Neutrophil (primary cell): ENCODE results near the gene IQGAP2.

ENCODE experiments used
- H3K27ac ChIP-seq: fragments of 200-600 bp; sonication (generic); 2 replicates; pipeline ENCODE4 v1.5.1; 2016; ENCODE audit warnings: mild to moderate bottlenecking, moderate library complexity
- H3K27me3 ChIP-seq: fragments of 200-600 bp; sonication (generic); 2 replicates; pipeline ENCODE4 v1.6.0; 2016; ENCODE audit warnings: mild to moderate bottlenecking
- H3K36me3 ChIP-seq: fragments of 200-600 bp; sonication (generic); 2 replicates; pipeline ENCODE4 v1.5.1; 2017
- H3K4me1 ChIP-seq, 2 experiments: fragments of 200-600 bp in 1 of 2; sonication (generic) in 1 of 2; 1 replicate in 1 of 2; 2 replicates in 1 of 2; pipeline versions ENCODE4 v1.5.1 to v1.6.1; 2013 to 2016; ENCODE audit warnings: low read depth in 1 of 2, low read length in 1 of 2, mild to moderate bottlenecking in 1 of 2, moderate library complexity in 1 of 2; ENCODE audit not compliant: control insufficient read depth in 1 of 2, insufficient read depth in 1 of 2
- H3K4me3 ChIP-seq, 2 experiments: fragments of 200-600 bp in 1 of 2; sonication (generic) in 1 of 2; 1 replicate in 1 of 2; 2 replicates in 1 of 2; pipeline ENCODE4 v1.5.1; 2013 to 2016; ENCODE audit warnings: low read depth in 1 of 2, low read length in 1 of 2, mild to moderate bottlenecking in 1 of 2, moderate library complexity in 1 of 2
- H3K9me3 ChIP-seq: fragments of 200-600 bp; sonication (generic); 2 replicates; pipeline ENCODE4 v1.5.1; 2016
- CTCF ChIP-seq: fragments of 200-600 bp; sonication (generic); IDR thresholded peaks from 2 replicates; pipeline ENCODE4 v1.5.1; 2016; ENCODE audit warnings: antibody characterized with exemption

Gene IQGAP2

GRCh38 chr5:76616206-76616605 lies 213.1 kb downstream of the IQGAP2 start:
- H3K9me3 ChIP-seq, result no peaks in the 10 kb centered on the region
- peaks cover 49% of the 10 kb centered on the region for H3K36me3 ChIP-seq
- no peak for TF ChIP-seq CTCF
- no peak overlapping the region for H3K4me3 ChIP-seq
- no peaks in the 10 kb centered on the region for H3K27me3 ChIP-seq
- no peaks in the 10 kb centered on the region for H3K4me1 ChIP-seq
- H3K27ac ChIP-seq, result no peak overlapping the region

GRCh38 chr5:76617229-76617628 lies 214.1 kb downstream of the IQGAP2 start:
- no peaks in the 10 kb centered on the region for H3K4me1 ChIP-seq
- no peak overlapping the region for H3K4me3 ChIP-seq
- H3K27ac ChIP-seq, result no peak overlapping the region
- H3K27me3 ChIP-seq, result no peaks in the 10 kb centered on the region
- H3K36me3 ChIP-seq, result peaks cover 39% of the 10 kb centered on the region
- no peak for TF ChIP-seq CTCF
- H3K9me3 ChIP-seq, result no peaks in the 10 kb centered on the region

- H3K27me3 ChIP-seq, result no peaks in the 10 kb centered on the region
- H3K4me3 ChIP-seq, result no peak overlapping the region
- no peak overlapping the region for H3K27ac ChIP-seq
- peaks cover 35% of the 10 kb centered on the region for H3K36me3 ChIP-seq
- TF ChIP-seq CTCF, result no peak
- no peaks in the 10 kb centered on the region for H3K9me3 ChIP-seq
- H3K4me1 ChIP-seq, result no peaks in the 10 kb centered on the region
Measured at GRCh38 chr5:76617675-76618074, 214.6 kb downstream of the IQGAP2 start.

DNA sequence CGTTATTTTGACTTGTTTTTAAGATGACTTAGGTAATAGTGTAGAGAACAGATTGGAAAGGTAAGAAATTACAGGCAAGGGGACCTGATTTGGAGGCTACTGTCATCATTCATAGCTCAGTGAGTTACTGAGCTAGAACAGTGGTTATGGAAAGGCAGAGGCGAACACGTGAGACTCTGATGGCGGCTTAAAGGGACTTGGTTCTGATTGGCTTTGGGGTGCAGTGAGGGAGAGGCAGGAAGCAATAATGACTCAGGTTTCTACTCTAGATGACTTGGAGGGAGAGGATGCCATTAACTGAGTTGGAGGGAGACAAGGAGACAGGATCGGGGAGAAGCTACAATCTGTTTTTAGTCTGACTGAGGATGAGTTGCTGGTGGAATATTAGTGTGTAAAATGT lies 217.1 kb downstream of the IQGAP2 start:
- Histone ChIP-seq H3K9me3 (no peaks in the 10 kb centered on the region), H3K27ac (no peak overlapping the region), H3K36me3 (peaks cover 19% of the 10 kb centered on the region), H3K4me1 (no peaks in the 10 kb centered on the region), H3K27me3 (no peaks in the 10 kb centered on the region), H3K4me3 (no peak overlapping the region)
- no peak for TF ChIP-seq CTCF

- TF ChIP-seq CTCF, result no peak
- Histone ChIP-seq H3K27ac (no peak overlapping the region), H3K36me3 (peaks cover 18% of the 10 kb centered on the region), H3K9me3 (no peaks in the 10 kb centered on the region), H3K4me3 (no peak overlapping the region), H3K4me1 (no peaks in the 10 kb centered on the region), H3K27me3 (no peaks in the 10 kb centered on the region)
Measured at GRCh38 chr5:76622076-76622475, 219.0 kb downstream of the IQGAP2 start.

DNA sequence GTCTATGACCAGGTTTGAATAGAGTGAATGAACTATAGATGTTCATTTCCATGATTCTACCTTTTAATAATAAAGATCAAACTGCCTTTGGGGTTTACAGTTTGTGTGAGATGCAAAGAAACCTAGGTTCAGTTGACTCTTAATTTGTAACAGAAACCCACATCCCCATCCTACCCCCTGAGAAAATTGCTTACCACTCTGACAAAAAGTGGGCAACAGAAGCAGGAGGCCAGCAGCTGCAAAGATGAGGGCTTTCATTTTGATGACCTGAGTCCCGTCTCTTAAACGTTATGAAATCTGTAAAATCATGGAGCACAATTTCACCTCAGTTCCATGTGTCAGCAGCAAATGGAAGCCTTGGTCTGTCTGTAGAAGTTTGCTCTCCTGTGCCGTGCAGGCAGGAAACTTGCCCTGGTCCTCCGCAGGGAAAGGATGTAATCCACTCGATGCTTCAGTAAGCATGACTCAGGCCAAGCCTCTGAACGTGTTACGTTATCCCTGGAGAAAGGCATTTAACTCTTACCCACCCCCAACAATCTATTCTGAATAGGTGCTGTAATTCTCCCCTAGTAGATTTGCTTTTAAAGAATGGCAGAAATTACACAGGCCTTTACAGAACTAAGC lies 220.0 kb downstream of the IQGAP2 start, which contains the start of gene F2RL2:
F2RL2 (minus strand) TSS at position 431 of the 624 bp plus-strand sequence; CDS start at position 258, 173 bp downstream.
- TF ChIP-seq CTCF, result no peak
- H3K36me3 ChIP-seq, result peaks cover 18% of the 10 kb centered on the region

More for the DNA sequence above, 220.0 kb downstream of the IQGAP2 start, which contains the start of gene F2RL2:
- Histone ChIP-seq H3K4me1 (no peaks in the 10 kb centered on the region), H3K27me3 (no peaks in the 10 kb centered on the region), H3K27ac (no peak within 1 kb of the TSS), H3K9me3 (no peaks in the 10 kb centered on the region), H3K4me3 (no peak within 1 kb of the TSS)
